ENCODE measurements around the gene HEXB.

GRCh38 chr5:74766849-74767578 is 82.0 kb downstream of the HEXB start, which contains the start of the genes GFM2 and NSA2:
- TF ChIP-seq CTCF (conservative IDR thresholded peaks at IDR 0.05) (no peak; the same call in 1 of the 2 replicates), EZH2 (IDR thresholded peaks at IDR 0.05; ENCODE audit: low read depth) (no peak)
